ENCODE results near the gene SLC1A5. TPM values are rescaled to one million over a fixed set of nuclear protein-coding genes. Genes with fewer than 3 reads are reported as not detected.

The SLC1A5 gene
- total and polyA plus RNA-seq, 2 donors (not counting 3 experiments of a cell fraction or from before 2014, with no cell fraction given) = 114 TPM

GRCh38 chr19:46791944-46792343 lies 3.5 kb upstream of the SLC1A5 start:
- Histone ChIP-seq H3K27me3 (ENCODE audit: control insufficient read depth in 2 of 2, insufficient read depth in 2 of 2, low read length in 2 of 2) (peaks cover 0 to 2% of the 10 kb centered on the region in 2 experiments), H3K4me3 (replicated peaks in 1 of 3; ENCODE audit: insufficient read depth in 1 of 3, low read depth in 1 of 3, low read length in 3 of 3) (no peak overlapping the region), H3K36me3 (ENCODE audit: control insufficient read depth in 2 of 2, extremely low read depth in 1 of 2, insufficient read depth in 2 of 2, low read length in 2 of 2) (no peaks in the 10 kb centered on the region), H3K4me1 (ENCODE audit: control insufficient read depth, extremely low read depth, insufficient read depth, low read length) (peaks cover under 1% of the 10 kb centered on the region), H3K4me2 (ENCODE audit: insufficient read depth, low read length) (no peak overlapping the region), H3K27ac (ENCODE audit: insufficient read depth, low read depth, low read length) (no peak overlapping the region), H2AFZ (ENCODE audit: low read depth, low read length) (no peak overlapping the region), H3K79me2 (ENCODE audit: control insufficient read depth, insufficient read depth, low read length) (peaks cover 14% of the 10 kb centered on the region), H3K9me1 (replicated peaks; ENCODE audit: control insufficient read depth, extremely low read depth, insufficient read depth, low read length) (no peaks in the 10 kb centered on the region), H4K20me1 (replicated peaks; ENCODE audit: control insufficient read depth, extremely low read depth, insufficient read depth, low read length) (no peaks in the 10 kb centered on the region), H3K9ac (replicated peaks; ENCODE audit: extremely low read depth, insufficient read depth, low read length) (no peak overlapping the region), H3K9me3 (replicated peaks; ENCODE audit: control insufficient read depth, insufficient read depth, low read length) (no peaks in the 10 kb centered on the region)
- FAIRE-seq (no peak), DNase-seq (ENCODE audit: low read depth, low spot score) (no peak)
- intact Hi-C loops (cut with micrococcal nuclease) (no loop called here), dilution Hi-C loops (cut with MboI; ENCODE audit: extremely low pct_ligation_motif_present, low sequenced_read_pairs) (no loop called here)
- ChIA-PET CTCF (interaction anchor here (1.2 kb wide), 2 partner anchors 37 to 38 kb away, joined by 3 to 4 read pairs; no protein-coding TSS in a partner anchor), POLR2A (no interaction called here)
- no TSS peak for BruUV-seq (replicated peaks)
- TF ChIP-seq EZH2 (IDR thresholded peaks at IDR 0.05; ENCODE audit: borderline replicate concordance, low read depth, low read length, severe bottlenecking) (no peak), GATA2 (IDR thresholded peaks at IDR 0.05; ENCODE audit: insufficient read depth, insufficient read length, low read depth, low read length) (peak; percentile 69)

DNA sequence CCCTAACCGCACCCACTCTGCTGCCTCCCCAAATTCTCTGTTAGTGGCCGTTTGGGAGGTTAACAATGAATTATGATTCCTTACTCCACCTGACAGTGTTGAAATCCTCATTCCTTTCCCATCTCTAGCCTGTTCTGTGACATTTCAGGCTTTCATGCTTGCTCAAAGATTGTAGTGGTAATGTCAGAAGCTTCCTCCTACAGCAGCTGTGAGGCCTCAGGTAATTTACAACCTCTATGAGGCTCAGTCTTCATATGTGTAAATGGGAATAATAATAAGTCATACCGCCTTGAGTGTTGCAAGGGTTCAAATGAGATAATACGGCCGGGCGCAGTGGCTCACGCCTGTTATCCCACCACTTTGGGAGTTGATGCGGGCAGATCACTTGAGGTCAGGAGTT lies 977 bp upstream of the SLC1A5 start:
- dilution Hi-C loops (cut with MboI; ENCODE audit: extremely low pct_ligation_motif_present, low sequenced_read_pairs) = no loop called here
- H3K27ac ChIP-seq (ENCODE audit: insufficient read depth, low read depth, low read length) = no peak overlapping the region
- peaks cover 23% of the 10 kb centered on the region for H3K4me1 ChIP-seq (ENCODE audit: control insufficient read depth, extremely low read depth, insufficient read depth, low read length)
- no peak overlapping the region for H3K4me3 ChIP-seq (replicated peaks in 1 of 3; ENCODE audit: insufficient read depth in 1 of 3, low read depth in 1 of 3, low read length in 3 of 3)
- H3K79me2 ChIP-seq (ENCODE audit: control insufficient read depth, insufficient read depth, low read length) = peaks cover 40% of the 10 kb centered on the region
- no TSS peak for BruUV-seq (replicated peaks)
- no peaks in the 10 kb centered on the region for H3K9me1 ChIP-seq (replicated peaks; ENCODE audit: control insufficient read depth, extremely low read depth, insufficient read depth, low read length)
- no peak overlapping the region for H3K9ac ChIP-seq (replicated peaks; ENCODE audit: extremely low read depth, insufficient read depth, low read length)
- intact Hi-C loops (cut with micrococcal nuclease) = loop anchor here (5.0 kb wide), 1 partner anchor 468 kb away; the partner anchor contains the start of gene CCDC9
- DNase-seq (ENCODE audit: low read depth, low spot score) = no peak
- H4K20me1 ChIP-seq (replicated peaks; ENCODE audit: control insufficient read depth, extremely low read depth, insufficient read depth, low read length) = no peaks in the 10 kb centered on the region
- ChIA-PET POLR2A (no interaction called here), CTCF (interaction anchor here (0.8 to 6.7 kb wide), 5 partner anchors 10 to 51 kb away, joined by 3 to 63 read pairs (median 3); no protein-coding TSS in a partner anchor)
- H2AFZ ChIP-seq (ENCODE audit: low read depth, low read length) = no peak overlapping the region
- no peak for FAIRE-seq
- TF ChIP-seq, protein P1, sequence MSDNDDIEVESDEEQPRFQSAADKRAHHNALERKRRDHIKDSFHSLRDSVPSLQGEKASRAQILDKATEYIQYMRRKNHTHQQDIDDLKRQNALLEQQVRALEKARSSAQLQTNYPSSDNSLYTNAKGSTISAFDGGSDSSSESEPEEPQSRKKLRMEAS (IDR thresholded peaks at IDR 0.05; ENCODE audit: insufficient read depth, insufficient read length) = no peak
- no peak for TF ChIP-seq MYC (IDR thresholded peaks at IDR 0.05; ENCODE audit: low read depth, low read length)
- no peak for TF ChIP-seq POLR2A (IDR thresholded peaks at IDR 0.05; ENCODE audit: low read depth, low read length)
- no peak for TF ChIP-seq FOS (IDR thresholded peaks at IDR 0.05; ENCODE audit: borderline replicate concordance, insufficient read depth, low read length)
- TF ChIP-seq, protein P2, sequence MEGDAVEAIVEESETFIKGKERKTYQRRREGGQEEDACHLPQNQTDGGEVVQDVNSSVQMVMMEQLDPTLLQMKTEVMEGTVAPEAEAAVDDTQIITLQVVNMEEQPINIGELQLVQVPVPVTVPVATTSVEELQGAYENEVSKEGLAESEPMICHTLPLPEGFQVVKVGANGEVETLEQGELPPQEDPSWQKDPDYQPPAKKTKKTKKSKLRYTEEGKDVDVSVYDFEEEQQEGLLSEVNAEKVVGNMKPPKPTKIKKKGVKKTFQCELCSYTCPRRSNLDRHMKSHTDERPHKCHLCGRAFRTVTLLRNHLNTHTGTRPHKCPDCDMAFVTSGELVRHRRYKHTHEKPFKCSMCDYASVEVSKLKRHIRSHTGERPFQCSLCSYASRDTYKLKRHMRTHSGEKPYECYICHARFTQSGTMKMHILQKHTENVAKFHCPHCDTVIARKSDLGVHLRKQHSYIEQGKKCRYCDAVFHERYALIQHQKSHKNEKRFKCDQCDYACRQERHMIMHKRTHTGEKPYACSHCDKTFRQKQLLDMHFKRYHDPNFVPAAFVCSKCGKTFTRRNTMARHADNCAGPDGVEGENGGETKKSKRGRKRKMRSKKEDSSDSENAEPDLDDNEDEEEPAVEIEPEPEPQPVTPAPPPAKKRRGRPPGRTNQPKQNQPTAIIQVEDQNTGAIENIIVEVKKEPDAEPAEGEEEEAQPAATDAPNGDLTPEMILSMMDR (IDR thresholded peaks at IDR 0.05; ENCODE audit: extremely low read depth in 1 of 2, insufficient read depth in 1 of 2, low read depth in 1 of 2, low read length in 2 of 2) = no peak
- no peak for TF ChIP-seq JUN (IDR thresholded peaks at IDR 0.05; ENCODE audit: borderline replicate concordance, insufficient read depth, insufficient read length, low read depth)
- TF ChIP-seq GATA2 (IDR thresholded peaks at IDR 0.05; ENCODE audit: insufficient read depth, insufficient read length, low read depth, low read length) = no peak
- no peak for TF ChIP-seq POLR2AphosphoS5 (IDR thresholded peaks at IDR 0.05; ENCODE audit: insufficient read depth, low read depth, low read length)
- no peak for TF ChIP-seq EZH2 (IDR thresholded peaks at IDR 0.05; ENCODE audit: borderline replicate concordance, low read depth, low read length, severe bottlenecking)
- H3K4me2 ChIP-seq (ENCODE audit: insufficient read depth, low read length) = no peak overlapping the region
- no peaks in the 10 kb centered on the region for H3K27me3 ChIP-seq (ENCODE audit: control insufficient read depth in 2 of 2, insufficient read depth in 2 of 2, low read length in 2 of 2)
- no peaks in the 10 kb centered on the region for H3K36me3 ChIP-seq (ENCODE audit: control insufficient read depth in 2 of 2, extremely low read depth in 1 of 2, insufficient read depth in 2 of 2, low read length in 2 of 2)
- no peaks in the 10 kb centered on the region for H3K9me3 ChIP-seq (replicated peaks; ENCODE audit: control insufficient read depth, insufficient read depth, low read length)

Data from endothelial cell of umbilical vein (primary cell).